Suprapubic skin (tissue), 3 donors: ENCODE data around the gene MEIS1.

ENCODE experiments used
- EP300 ChIP-seq: sonication (generic); formaldehyde crosslinking; IDR thresholded peaks from one replicate; pipeline ENCODE4 v1.6.1; 2017; ENCODE audit warnings: antibody characterized with exemption
- POLR2A ChIP-seq, 2 donors: fragments of 450-650 bp; IDR thresholded peaks; one replicate each; pipeline ENCODE4 v1.6.1; 2017; ENCODE audit warnings: antibody characterized with exemption in 2 of 2, mild to moderate bottlenecking in 2 of 2, moderate library complexity in 2 of 2
- TF ChIP-seq, protein P1 (sequence below), 2 donors: fragments of 200-600 bp in 1 of 2; fragments of 450-650 bp in 1 of 2; sonication (generic) in 1 of 2; IDR thresholded peaks; one replicate each; pipeline ENCODE4 v1.5.1; 2016 to 2019; ENCODE audit warnings: antibody characterized with exemption in 2 of 2, mild to moderate bottlenecking in 1 of 2, moderate library complexity in 1 of 2

DNA sequence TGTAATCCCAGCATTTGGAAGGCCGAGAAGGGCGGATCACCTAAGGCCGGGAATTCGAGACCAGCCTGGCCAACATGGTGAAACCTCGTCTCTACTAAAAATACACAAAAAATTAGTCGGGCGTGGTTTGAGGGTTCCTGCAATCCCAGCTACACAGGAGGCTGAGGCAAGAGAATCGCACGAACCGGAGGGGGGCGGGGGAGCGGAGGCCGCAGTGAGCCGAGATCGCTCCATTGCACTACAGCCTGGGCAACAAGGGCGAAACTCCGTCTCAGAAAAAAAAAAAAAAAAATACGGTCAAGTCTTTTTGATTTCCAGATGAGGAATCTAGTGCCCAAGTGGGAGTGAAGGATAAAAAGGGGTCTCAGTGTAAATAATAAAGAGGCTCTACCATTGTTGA lies 16.5 kb upstream of the MEIS1 start:
- TF ChIP-seq, protein P1, sequence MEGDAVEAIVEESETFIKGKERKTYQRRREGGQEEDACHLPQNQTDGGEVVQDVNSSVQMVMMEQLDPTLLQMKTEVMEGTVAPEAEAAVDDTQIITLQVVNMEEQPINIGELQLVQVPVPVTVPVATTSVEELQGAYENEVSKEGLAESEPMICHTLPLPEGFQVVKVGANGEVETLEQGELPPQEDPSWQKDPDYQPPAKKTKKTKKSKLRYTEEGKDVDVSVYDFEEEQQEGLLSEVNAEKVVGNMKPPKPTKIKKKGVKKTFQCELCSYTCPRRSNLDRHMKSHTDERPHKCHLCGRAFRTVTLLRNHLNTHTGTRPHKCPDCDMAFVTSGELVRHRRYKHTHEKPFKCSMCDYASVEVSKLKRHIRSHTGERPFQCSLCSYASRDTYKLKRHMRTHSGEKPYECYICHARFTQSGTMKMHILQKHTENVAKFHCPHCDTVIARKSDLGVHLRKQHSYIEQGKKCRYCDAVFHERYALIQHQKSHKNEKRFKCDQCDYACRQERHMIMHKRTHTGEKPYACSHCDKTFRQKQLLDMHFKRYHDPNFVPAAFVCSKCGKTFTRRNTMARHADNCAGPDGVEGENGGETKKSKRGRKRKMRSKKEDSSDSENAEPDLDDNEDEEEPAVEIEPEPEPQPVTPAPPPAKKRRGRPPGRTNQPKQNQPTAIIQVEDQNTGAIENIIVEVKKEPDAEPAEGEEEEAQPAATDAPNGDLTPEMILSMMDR (IDR thresholded peaks at IDR 0.05): no peak
- TF ChIP-seq POLR2A (IDR thresholded peaks at IDR 0.05) (no peak), EP300 (no peak)
